Measurements from ENCODE around the gene TBC1D10B. TPM values are rescaled to one million over a fixed set of nuclear protein-coding genes. Genes with fewer than 3 reads are reported as not detected.

The TBC1D10B gene
- total and polyA plus RNA-seq, 2 of the 8 experiments (the other 6 are each of a cell fraction or from before 2014, with no cell fraction given), result 15.4 to 28.6 TPM

GRCh38 chr16:30377050-30377811 is 6.9 kb upstream of the TBC1D10B start:
- H3K23ac ChIP-seq (ENCODE audit: insufficient read length), result no peak overlapping the region
- H2BK5ac ChIP-seq (ENCODE audit: low read depth, low read length), result peak overlapping the region; percentile 89
- no peak overlapping the region for H2AK5ac ChIP-seq (ENCODE audit: low read depth, low read length)
- H3K27me3 ChIP-seq (replicated peaks in 1 of 4; ENCODE audit: control insufficient read depth in 3 of 4, extremely low read depth in 1 of 4, insufficient read depth in 3 of 4, low read length in 3 of 4), result no peaks in the 10 kb centered on the region
- H3K4me3 ChIP-seq (ENCODE audit: extremely low read depth in 1 of 4, insufficient read depth in 2 of 4, low read depth in 3 of 4, low read length in 4 of 4), result peak overlapping the region; percentile 53 to 88 (median 66)
- H4K20me1 ChIP-seq (replicated peaks in 1 of 2; ENCODE audit: control insufficient read depth in 1 of 2, insufficient read depth in 2 of 2, low read length in 2 of 2), result no peaks in the 10 kb centered on the region
- DNase-seq (ENCODE audit: low read depth in 1 of 2, low spot score in 2 of 2), result peak in 1 of 2 experiments; percentile 92
- ChIA-PET POLR2A (ENCODE audit: partially characterized antibody) (interaction anchor here (0.6 to 13.6 kb wide), 9 partner anchors 12 to 371 kb away, joined by 3 to 151 read pairs (median 4); partner anchors contain the start of genes ALDOA, CD2BP2, PHKG2 and ZNF48), CTCF (ENCODE audit: partially characterized antibody) (interaction anchor here (0.6 to 2.3 kb wide), 5 partner anchors 13 to 31 kb away, joined by 3 to 8 read pairs (median 4); partner anchors contain the start of gene ZNF771)
- no peak overlapping the region for H2BK120ac ChIP-seq (replicated peaks; ENCODE audit: low read depth, low read length)
- peaks cover 0 to 9% (median 5%) of the 10 kb centered on the region in 4 experiments; a peak in 5 of 7 replicates for H3K4me1 ChIP-seq (replicated peaks in 1 of 4; ENCODE audit: control insufficient read depth in 3 of 4, insufficient read depth in 4 of 4, low read length in 3 of 4)
- H3K9ac ChIP-seq (replicated peaks in 1 of 4; ENCODE audit: extremely low read depth in 1 of 4, low read depth in 3 of 4, low read length in 3 of 4), result peak overlapping the region; percentile 46 to 63 (median 57)
- H3K23me2 ChIP-seq (ENCODE audit: low read depth, low read length), result peaks cover 10% of the 10 kb centered on the region
- 53% methylated on average over 19 of the region's 29 CpGs; no CpG with 5 or more reads in 1 of the 2 experiments for WGBS, 2 experiments (ENCODE audit: extremely low coverage in 1 of 2, insufficient coverage in 1 of 2, insufficient read length in 1 of 2, insufficient replicate concordance in 2 of 2, low coverage in 1 of 2, low lambda C conversion rate in 2 of 2, missing lambda C conversion rate in 1 of 2)
- H2BK12ac ChIP-seq (ENCODE audit: low read depth, low read length), result peak overlapping the region; percentile 85; the same call in 1 of the 2 replicates
- H2AFZ ChIP-seq (ENCODE audit: low read length), result no peak overlapping the region
- peak overlapping the region; percentile 54; the same call in 1 of the 2 replicates for H4K8ac ChIP-seq (ENCODE audit: extremely low read depth, insufficient read depth, low read length)
- no peak for FAIRE-seq
- no peak overlapping the region for H2BK20ac ChIP-seq (ENCODE audit: low read length)
- peak overlapping the region; percentile 84 for H3K18ac ChIP-seq (ENCODE audit: extremely low read depth, low read length)
- peak overlapping the region; percentile 70 for H4K5ac ChIP-seq (ENCODE audit: insufficient read length, low read depth, low read length)
- H2BK15ac ChIP-seq (ENCODE audit: low read length), result 0 out of 2 replicates have a peak overlapping the region, but pooled peaks have one; percentile 53
- H3K4me2 ChIP-seq (ENCODE audit: insufficient read depth in 1 of 2, low read depth in 2 of 2, low read length in 2 of 2), result peak overlapping the region; percentile 80 to 81
- peak overlapping the region; percentile 93 for H4K91ac ChIP-seq (replicated peaks; ENCODE audit: insufficient read length, low read length)
- no peaks in the 10 kb centered on the region for H3K79me1 ChIP-seq (ENCODE audit: low read depth, low read length)
- peak overlapping the region; percentile 74 for H3K56ac ChIP-seq (replicated peaks; ENCODE audit: insufficient read length, low read depth, low read length)
- peak overlapping the region; percentile 92 for H3K27ac ChIP-seq (ENCODE audit: low read depth, low read length)
- no peaks in the 10 kb centered on the region for H3K79me2 ChIP-seq (ENCODE audit: control insufficient read depth in 1 of 2, insufficient read depth in 2 of 2, low read length in 2 of 2)
- H3K36me3 ChIP-seq (ENCODE audit: control insufficient read depth in 2 of 4, insufficient read depth in 4 of 4, low read length in 3 of 4), result no peaks in the 10 kb centered on the region
- H3K14ac ChIP-seq (ENCODE audit: insufficient read length), result no peak overlapping the region
- H3K9me3 ChIP-seq (ENCODE audit: insufficient read depth in 2 of 2, low read depth in 1 of 2, low read length in 1 of 2), result no peaks in the 10 kb centered on the region
- peak overlapping the region; percentile 74 for H3K4ac ChIP-seq (replicated peaks; ENCODE audit: insufficient read length, low read depth, low read length)
- TF ChIP-seq CHD1 (IDR thresholded peaks at IDR 0.05; ENCODE audit: low read depth, low read length), result no peak
- TF ChIP-seq POU5F1 (IDR thresholded peaks at IDR 0.05; ENCODE audit: low read depth, low read length), result no peak
- no peak for TF ChIP-seq KDM1A (IDR thresholded peaks at IDR 0.05; ENCODE audit: borderline replicate concordance, low read length)
- no peak for TF ChIP-seq HDAC6 (IDR thresholded peaks at IDR 0.05; ENCODE audit: low read depth, low read length)
- TF ChIP-seq ZNF274 (IDR thresholded peaks at IDR 0.05; ENCODE audit: borderline replicate concordance, extremely low read depth, low read length), result no peak
- TF ChIP-seq TAF7 (optimal IDR thresholded peaks at IDR 0.05; ENCODE audit: borderline replicate concordance, low read depth, low read length), result no peak
- no peak for TF ChIP-seq RFX5 (IDR thresholded peaks at IDR 0.05; ENCODE audit: borderline replicate concordance, low read depth, low read length)
- TF ChIP-seq MAX (IDR thresholded peaks at IDR 0.05), result peak; percentile 64; the same call in 1 of the 2 replicates
- no peak for TF ChIP-seq SP2 (IDR thresholded peaks at IDR 0.05; ENCODE audit: low read length)
